H1 (cell line): ENCODE results near the gene KRT5. TPM values are rescaled to one million over a fixed set of nuclear protein-coding genes. Genes with fewer than 3 reads are reported as not detected.

ENCODE experiments used
- CTCF ChIA-PET: fragments of 300-600 bp; sonication (Branson Sonifier 250); formaldehyde crosslinking; loops from one replicate; lab custom pipeline; 2021; ENCODE audit not compliant: partially characterized antibody; lab: Charles Lee
- POLR2A ChIA-PET: fragments of 300-600 bp; sonication (Branson Sonifier 250); formaldehyde crosslinking; loops from one replicate; lab custom pipeline; 2021; ENCODE audit warnings: inconsistent platforms; ENCODE audit not compliant: partially characterized antibody; lab: Charles Lee
- DNase-seq, 2 experiments: peaks; one replicate each; pipeline versions ENCODE4 v3.0.0 to v3.0.0-alpha.2; 2010 to 2022; ENCODE audit warnings: low spot score in 2 of 2, low read depth in 1 of 2, mixed read lengths in 1 of 2
- FAIRE-seq: peaks from 2 replicates; lab custom pipeline; 2011; peaks lifted over from hg19 to GRCh38; lab: Jason Lieb, UNC
- H2AFZ ChIP-seq: 2 replicates; pipeline ENCODE4 v1.8.1; 2012; ENCODE audit warnings: low read length, inconsistent platforms
- H2AK5ac ChIP-seq: 2 replicates; pipeline ENCODE4 v1.6.1; 2013; ENCODE audit warnings: low read depth, low read length
- H2BK120ac ChIP-seq: replicated peaks from 2 replicates; pipeline ENCODE3; 2013; ENCODE audit warnings: low read depth, low read length, inconsistent platforms
- H2BK12ac ChIP-seq: 2 replicates; pipeline ENCODE4 v1.6.1; 2013; ENCODE audit warnings: low read depth, low read length
- H2BK15ac ChIP-seq: 2 replicates; pipeline ENCODE4 v1.6.1; 2013; ENCODE audit warnings: low read length
- H2BK20ac ChIP-seq: 2 replicates; pipeline ENCODE4 v1.6.1; 2013; ENCODE audit warnings: low read length
- H2BK5ac ChIP-seq: 2 replicates; pipeline ENCODE4 v1.6.1; 2013; ENCODE audit warnings: low read depth, low read length
- H3K14ac ChIP-seq: 2 replicates; pipeline ENCODE4 v1.6.1; 2013; ENCODE audit warnings: inconsistent platforms; ENCODE audit not compliant: insufficient read length
- H3K18ac ChIP-seq: 2 replicates; pipeline ENCODE4 v1.6.1; 2013; ENCODE audit warnings: low read length; ENCODE audit errors: extremely low read depth
- H3K23ac ChIP-seq: 2 replicates; pipeline ENCODE4 v1.6.1; 2013; ENCODE audit warnings: inconsistent platforms; ENCODE audit not compliant: insufficient read length
- H3K23me2 ChIP-seq: 2 replicates; pipeline ENCODE4 v1.6.1; 2013; ENCODE audit warnings: low read depth, low read length
- H3K27ac ChIP-seq: 2 replicates; pipeline ENCODE4 v1.6.1; 2011; ENCODE audit warnings: low read depth, low read length, inconsistent platforms
- H3K27me3 ChIP-seq, 4 experiments: replicated peaks in 1 of 4; 1 replicate in 1 of 4; 2 replicates in 3 of 4; pipeline versions ENCODE4 v1.6.1 to v1.8.1; 2011 to 2013; ENCODE audit warnings: low read length in 3 of 4, mild to moderate bottlenecking in 3 of 4, inconsistent platforms in 2 of 4, mixed read lengths in 2 of 4, moderate library complexity in 1 of 4; ENCODE audit not compliant: control insufficient read depth in 3 of 4, insufficient read depth in 3 of 4; ENCODE audit errors: extremely low read depth in 1 of 4
- H3K36me3 ChIP-seq, 4 experiments: 2 replicates each; pipeline versions ENCODE4 v1.6.1 to v1.8.1; 2011 to 2013; ENCODE audit warnings: mild to moderate bottlenecking in 4 of 4, low read length in 3 of 4, moderate library complexity in 2 of 4, control low read depth in 1 of 4, inconsistent platforms in 1 of 4; ENCODE audit not compliant: insufficient read depth in 4 of 4, control insufficient read depth in 2 of 4
- H3K4ac ChIP-seq: replicated peaks from 2 replicates; pipeline ENCODE3; 2013; ENCODE audit warnings: low read length, low read depth, mixed read lengths, inconsistent platforms; ENCODE audit not compliant: insufficient read length
- H3K4me1 ChIP-seq, 4 experiments: replicated peaks in 1 of 4; 1 replicate in 1 of 4; 2 replicates in 3 of 4; pipeline versions ENCODE4 v1.6.1 to v1.8.1; 2011 to 2013; ENCODE audit warnings: low read length in 3 of 4, inconsistent platforms in 2 of 4, mixed read lengths in 1 of 4; ENCODE audit not compliant: insufficient read depth in 4 of 4, control insufficient read depth in 3 of 4
- H3K4me2 ChIP-seq, 2 experiments: 2 replicates each; pipeline versions ENCODE4 v1.6.1 to v1.8.1; 2011 to 2013; ENCODE audit warnings: low read depth in 2 of 2, low read length in 2 of 2, control low read depth in 1 of 2, inconsistent platforms in 1 of 2, mild to moderate bottlenecking in 1 of 2; ENCODE audit not compliant: insufficient read depth in 1 of 2
- H3K4me3 ChIP-seq, 4 experiments: fragments of 200-600, 300-600 bp in 1 of 4; sonication (generic), shearing (Covaris generic), sonication (Bioruptor Twin) in 1 of 4; 2 replicates each; pipeline versions ENCODE4 v1.5.1 to v1.8.1; 2011 to 2016; ENCODE audit warnings: low read length in 4 of 4, low read depth in 3 of 4, control low read depth in 2 of 4, inconsistent platforms in 2 of 4, mild to moderate bottlenecking in 2 of 4, mixed read lengths in 1 of 4, moderate library complexity in 1 of 4; ENCODE audit not compliant: insufficient read depth in 2 of 4; ENCODE audit errors: extremely low read depth in 1 of 4
- H3K56ac ChIP-seq: replicated peaks from 2 replicates; pipeline ENCODE3; 2013; ENCODE audit warnings: low read depth, mild to moderate bottlenecking, mixed read lengths, low read length, inconsistent platforms; ENCODE audit not compliant: insufficient read length
- H3K79me1 ChIP-seq: 2 replicates; pipeline ENCODE4 v1.6.1; 2013; ENCODE audit warnings: low read depth, low read length, control low read depth
- H3K79me2 ChIP-seq, 2 experiments: 2 replicates each; pipeline versions ENCODE4 v1.6.1 to v1.8.1; 2012 to 2013; ENCODE audit warnings: low read length in 2 of 2, mild to moderate bottlenecking in 2 of 2, inconsistent platforms in 1 of 2; ENCODE audit not compliant: insufficient read depth in 2 of 2, control insufficient read depth in 1 of 2
- H3K9ac ChIP-seq, 4 experiments: replicated peaks in 1 of 4; 1 replicate in 1 of 4; 2 replicates in 3 of 4; pipeline versions ENCODE4 v1.6.1 to v1.8.1; 2011 to 2013; ENCODE audit warnings: low read depth in 3 of 4, low read length in 3 of 4, control low read depth in 2 of 4, mild to moderate bottlenecking in 2 of 4, moderate library complexity in 2 of 4, inconsistent platforms in 1 of 4; ENCODE audit errors: extremely low read depth in 1 of 4
- H3K9me3 ChIP-seq, 2 experiments: 2 replicates each; pipeline versions ENCODE4 v1.6.1 to v1.8.1; 2012 to 2013; ENCODE audit warnings: mild to moderate bottlenecking in 2 of 2, moderate library complexity in 2 of 2, control low read depth in 1 of 2, inconsistent platforms in 1 of 2, low read depth in 1 of 2, low read length in 1 of 2, mixed read lengths in 1 of 2; ENCODE audit not compliant: insufficient read depth in 2 of 2
- H4K20me1 ChIP-seq, 2 experiments: replicated peaks in 1 of 2; 2 replicates each; pipeline versions ENCODE3 to v1.8.1; 2011 to 2013; ENCODE audit warnings: inconsistent platforms in 2 of 2, low read length in 2 of 2, mild to moderate bottlenecking in 1 of 2; ENCODE audit not compliant: insufficient read depth in 2 of 2, control insufficient read depth in 1 of 2
- H4K5ac ChIP-seq: 2 replicates; pipeline ENCODE4 v1.6.1; 2013; ENCODE audit warnings: low read length, low read depth, mixed read lengths, inconsistent platforms; ENCODE audit not compliant: insufficient read length
- H4K8ac ChIP-seq: 2 replicates; pipeline ENCODE4 v1.8.0; 2013; ENCODE audit warnings: mild to moderate bottlenecking, moderate library complexity, low read length, inconsistent platforms; ENCODE audit not compliant: insufficient read depth; ENCODE audit errors: extremely low read depth
- H4K91ac ChIP-seq: replicated peaks from 2 replicates; pipeline ENCODE3; 2013; ENCODE audit warnings: low read length, mixed read lengths, inconsistent platforms; ENCODE audit not compliant: insufficient read length
- NANOG ChIP-seq: IDR thresholded peaks from 2 replicates; pipeline ENCODE4 v1.6.1; 2011; ENCODE audit warnings: low read length, low read depth, mild to moderate bottlenecking, inconsistent platforms; ENCODE audit not compliant: insufficient read depth, poor library complexity, severe bottlenecking
- PHF8 ChIP-seq: fragments of 200-600 bp; sonication (generic); conservative IDR thresholded peaks from 2 replicates; pipeline ENCODE4 v1.7.1; 2012; ENCODE audit warnings: low read depth, mild to moderate bottlenecking, inconsistent platforms, low read length, moderate library complexity
- RAD21 ChIP-seq, 2 experiments: IDR thresholded peaks in 1 of 2; conservative IDR thresholded peaks in 1 of 2; 2 replicates each; pipeline ENCODE4 v1.6.1; 2011; ENCODE audit warnings: low read depth in 2 of 2, low read length in 2 of 2, improper control_type of control experiment in 1 of 2, inconsistent platforms in 1 of 2, mild to moderate bottlenecking in 1 of 2, moderate library complexity in 1 of 2
- RBBP5 ChIP-seq: IDR thresholded peaks from 2 replicates; pipeline ENCODE4 v1.7.1; 2012; ENCODE audit warnings: low read depth, mild to moderate bottlenecking, inconsistent platforms, low read length, moderate library complexity, borderline replicate concordance
- RFX5 ChIP-seq: IDR thresholded peaks from 2 replicates; pipeline ENCODE4 v1.6.1; 2011; ENCODE audit warnings: low read depth, low read length, improper control_type of control experiment, borderline replicate concordance
- SP1 ChIP-seq: IDR thresholded peaks from 2 replicates; pipeline ENCODE4 v1.6.1; 2011; ENCODE audit warnings: low read depth, low read length
- TBP ChIP-seq: IDR thresholded peaks from 2 replicates; pipeline ENCODE4 v1.6.1; 2011; ENCODE audit warnings: low read depth, low read length, improper control_type of control experiment
- polyA plus RNA-seq, 7 experiments: library from polyadenylated mRNA; depleted of rRNA in 3 of 7; stranded (reverse) in 5 of 7; unstranded in 2 of 7; fragments of >200 nt in 5 of 7; fragments of 200-250 nt in 2 of 7; gene quantifications; 1 replicate in 5 of 7; 2 replicates in 1 of 7; 4 replicates in 1 of 7; pipeline versions ENCODE4 v1.2.1 to v1.2.3, GENCODE V29; 2011 to 2013; ENCODE audit warnings: missing spikeins in 2 of 7, mixed read lengths in 2 of 7
- total RNA-seq: library from RNA; stranded (reverse); fragmentation: NEBNext Ultra II Directional; extraction: Animal tissue kit (Norgen Biotek cat#: 25700); gene quantifications from 2 replicates; pipeline ENCODE4 v1.2.1, GENCODE V29; 2021
- TF ChIP-seq, protein P1 (sequence below), 3 experiments: IDR thresholded peaks; 1 replicate in 2 of 3; 2 replicates in 1 of 3; pipeline versions ENCODE4 v1.5.1 to v1.6.1; 2011; ENCODE audit warnings: low read length in 3 of 3, mild to moderate bottlenecking in 3 of 3, inconsistent platforms in 2 of 3, low read depth in 1 of 3, moderate library complexity in 1 of 3; ENCODE audit not compliant: insufficient read depth in 1 of 3; ENCODE audit errors: control extremely low read depth in 1 of 3

KRT5 gene
- total and polyA plus RNA-seq, 2 of the 8 experiments (the other 6 are each of a cell fraction or from before 2014, with no cell fraction given): 0.18 TPM; not detected in 1

DNA sequence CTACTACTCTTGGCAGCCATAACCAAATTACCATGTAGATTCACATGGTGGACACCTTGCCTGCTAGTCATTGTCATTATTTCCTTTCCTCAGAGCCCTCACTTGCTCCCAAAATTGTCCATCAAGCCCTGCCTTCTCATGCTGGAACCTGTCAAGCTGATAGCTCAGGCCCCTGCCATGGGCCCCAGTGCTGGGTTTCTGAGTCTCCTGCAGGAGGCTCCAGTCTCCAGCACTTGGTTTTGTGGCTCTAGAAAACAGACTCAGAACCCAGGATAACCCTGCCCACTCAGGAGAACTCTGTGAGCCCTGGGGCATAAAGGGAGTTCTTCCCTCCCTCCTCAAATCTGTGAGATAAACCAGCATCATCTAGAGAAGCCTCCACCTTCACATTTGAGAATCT lies 22.0 kb upstream of the KRT5 start:
- no peaks in the 10 kb centered on the region for H3K9me3 ChIP-seq
- no peak overlapping the region for H3K27ac ChIP-seq
- FAIRE-seq: no peak

More for the DNA sequence above, 22.0 kb upstream of the KRT5 start:
- Histone ChIP-seq H3K4me3 (no peak overlapping the region), H3K23ac (no peak overlapping the region), H4K91ac (no peak overlapping the region), H3K4me2 (no peak overlapping the region), H4K5ac (no peak overlapping the region), H3K79me1 (no peaks in the 10 kb centered on the region), H3K4ac (no peak overlapping the region), H3K27me3 (no peaks in the 10 kb centered on the region), H4K8ac (no peak overlapping the region), H3K56ac (no peak overlapping the region), H3K9ac (no peak overlapping the region), H3K79me2 (no peaks in the 10 kb centered on the region), H4K20me1 (no peaks in the 10 kb centered on the region), H2AK5ac (no peak overlapping the region), H3K18ac (no peak overlapping the region), H2BK15ac (no peak overlapping the region), H3K23me2 (no peaks in the 10 kb centered on the region), H2BK12ac (no peak overlapping the region), H2AFZ (no peak overlapping the region), H2BK5ac (no peak overlapping the region), H3K4me1 (no peaks in the 10 kb centered on the region; a peak in 2 of 7 replicates), H3K14ac (no peak overlapping the region), H2BK120ac (no peak overlapping the region), H2BK20ac (no peak overlapping the region), H3K36me3 (no peaks in the 10 kb centered on the region)
- DNase-seq: no peak
- ChIA-PET CTCF (interaction anchor here (0.8 to 1.7 kb wide), 3 partner anchors 10 to 343 kb away, joined by 3 to 4 read pairs (median 3); no protein-coding TSS in a partner anchor), POLR2A (no interaction called here)
- TF ChIP-seq RAD21 (IDR thresholded peaks at IDR 0.05 in 1 of 2, conservative IDR thresholded peaks at IDR 0.05 in 1 of 2; ENCODE audit: low read depth in 2 of 2, low read length in 2 of 2): peak; percentile 13 to 38; a peak in 2 of 4 replicates
- no peak for TF ChIP-seq TBP
- no peak for TF ChIP-seq SP1
- no peak for TF ChIP-seq PHF8
- TF ChIP-seq, protein P1, sequence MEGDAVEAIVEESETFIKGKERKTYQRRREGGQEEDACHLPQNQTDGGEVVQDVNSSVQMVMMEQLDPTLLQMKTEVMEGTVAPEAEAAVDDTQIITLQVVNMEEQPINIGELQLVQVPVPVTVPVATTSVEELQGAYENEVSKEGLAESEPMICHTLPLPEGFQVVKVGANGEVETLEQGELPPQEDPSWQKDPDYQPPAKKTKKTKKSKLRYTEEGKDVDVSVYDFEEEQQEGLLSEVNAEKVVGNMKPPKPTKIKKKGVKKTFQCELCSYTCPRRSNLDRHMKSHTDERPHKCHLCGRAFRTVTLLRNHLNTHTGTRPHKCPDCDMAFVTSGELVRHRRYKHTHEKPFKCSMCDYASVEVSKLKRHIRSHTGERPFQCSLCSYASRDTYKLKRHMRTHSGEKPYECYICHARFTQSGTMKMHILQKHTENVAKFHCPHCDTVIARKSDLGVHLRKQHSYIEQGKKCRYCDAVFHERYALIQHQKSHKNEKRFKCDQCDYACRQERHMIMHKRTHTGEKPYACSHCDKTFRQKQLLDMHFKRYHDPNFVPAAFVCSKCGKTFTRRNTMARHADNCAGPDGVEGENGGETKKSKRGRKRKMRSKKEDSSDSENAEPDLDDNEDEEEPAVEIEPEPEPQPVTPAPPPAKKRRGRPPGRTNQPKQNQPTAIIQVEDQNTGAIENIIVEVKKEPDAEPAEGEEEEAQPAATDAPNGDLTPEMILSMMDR (IDR thresholded peaks at IDR 0.05; ENCODE audit: control extremely low read depth in 1 of 3, insufficient read depth in 1 of 3, low read depth in 1 of 3, low read length in 3 of 3): peak in 1 of 3 experiments; percentile 10; a peak in 1 of 4 replicates
- TF ChIP-seq RBBP5: no peak
- no peak for TF ChIP-seq NANOG
- no peak for TF ChIP-seq RFX5
